ENCODE results near the gene COTL1. TPM values are rescaled to one million over a fixed set of nuclear protein-coding genes. Genes with fewer than 3 reads are reported as not detected.

The COTL1 gene
- total and polyA plus RNA-seq, 3 experiments from 2014 or later: 373 to 653 (median 388) TPM

DNA sequence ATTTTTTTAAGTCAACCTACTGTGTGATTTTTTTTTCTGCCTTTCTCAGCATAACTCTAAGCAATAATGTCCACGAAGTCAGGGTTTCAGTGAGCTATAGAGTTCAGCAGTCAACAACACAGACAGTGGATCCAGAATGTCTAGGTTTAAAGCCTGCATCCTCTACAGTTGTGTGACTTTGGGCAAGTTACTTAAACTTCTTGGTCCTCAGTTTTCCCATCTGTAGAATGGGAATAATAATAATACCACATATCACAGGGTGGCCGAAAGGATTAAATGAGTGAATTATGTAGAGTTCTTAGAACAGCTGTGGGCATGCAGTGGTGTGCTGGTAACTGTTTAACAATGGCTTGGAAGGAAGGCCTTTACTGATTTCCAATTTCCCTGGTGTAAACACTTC, 74.6 kb downstream of the COTL1 start:
- DNase-seq: no peak
- H3K4me1 Mint-ChIP-seq: peaks cover 12 to 40% (median 21%) of the 10 kb centered on the region in 3 donors
- Histone ChIP-seq H3K36me3 (ENCODE audit: insufficient read depth, low read length) (no peaks in the 10 kb centered on the region), H3K9me3 (ENCODE audit: low read length) (no peaks in the 10 kb centered on the region), H3K27me3 (ENCODE audit: insufficient read depth, low read length, poor library complexity, severe bottlenecking) (no peaks in the 10 kb centered on the region), H3K4me3 (ENCODE audit: low read length) (no peak overlapping the region), H3K27ac (ENCODE audit: low read depth, low read length) (no peak overlapping the region), H3K4me1 (ENCODE audit: insufficient read depth, low read length) (peaks cover 19% of the 10 kb centered on the region)
- H3K36me3 Mint-ChIP-seq: peaks cover 0 to 14% (median 0%) of the 10 kb centered on the region in 3 donors
- ChIA-PET POLR2A (no interaction called here), CTCF (interaction anchor here (0.6 to 1.7 kb wide), 4 partner anchors 24 to 79 kb away, joined by 3 read pairs; no protein-coding TSS in a partner anchor)
- H3K27me3 Mint-ChIP-seq: no peaks in the 10 kb centered on the region
- H3K9me3 Mint-ChIP-seq: peaks cover 0 to 2% (median 0%) of the 10 kb centered on the region in 5 donors
- H3K27ac Mint-ChIP-seq: peak overlapping the region in 2 of 8 donors; percentile 22 to 33
- H3K4me3 Mint-ChIP-seq: no peak overlapping the region

DNA sequence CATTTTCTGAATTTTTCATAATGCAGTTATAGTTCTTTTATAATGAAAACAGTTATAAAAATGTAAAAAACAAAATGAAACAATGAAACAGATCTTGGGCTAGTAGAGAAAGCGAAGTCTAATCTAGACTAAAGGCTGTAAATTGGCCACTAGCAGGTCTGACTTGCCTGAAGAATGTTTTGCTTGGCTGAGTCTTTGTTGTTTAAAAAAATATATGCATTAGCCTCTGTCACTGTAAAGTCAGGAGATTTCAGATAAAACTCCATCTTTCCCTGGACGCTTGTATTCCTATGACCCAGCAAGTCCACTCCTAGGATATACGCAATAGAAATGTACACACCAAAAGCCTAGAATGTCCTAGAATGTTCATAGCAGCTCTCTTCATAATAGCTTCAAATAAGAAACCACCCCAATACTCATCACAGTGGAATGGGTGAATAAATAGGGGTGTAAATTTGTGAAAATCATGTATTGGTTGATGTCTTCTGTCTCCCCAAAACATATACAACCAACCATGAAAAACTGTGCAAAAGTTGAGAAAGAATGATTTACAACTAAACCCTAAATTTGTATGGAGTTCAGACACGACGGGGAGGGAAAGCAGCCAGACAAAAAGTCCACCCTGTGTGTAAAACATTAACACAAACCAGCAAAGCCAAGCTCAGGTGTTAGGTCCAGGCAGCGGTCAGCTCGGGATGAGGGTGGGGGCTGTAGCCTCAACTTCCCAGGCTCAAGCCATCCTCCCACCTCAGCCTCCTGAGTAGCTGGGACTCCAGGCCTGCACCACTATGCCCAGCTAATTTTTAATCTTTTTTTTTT, 75.7 kb downstream of the COTL1 start:
- POLR2A ChIA-PET: no interaction called here
- Histone ChIP-seq H3K36me3 (ENCODE audit: insufficient read depth, low read length) (no peaks in the 10 kb centered on the region), H3K4me3 (ENCODE audit: low read length) (no peak overlapping the region), H3K27ac (ENCODE audit: low read depth, low read length) (no peak overlapping the region), H3K4me1 (ENCODE audit: insufficient read depth, low read length) (peaks cover 14% of the 10 kb centered on the region), H3K9me3 (ENCODE audit: low read length) (no peaks in the 10 kb centered on the region), H3K27me3 (ENCODE audit: insufficient read depth, low read length, poor library complexity, severe bottlenecking) (no peaks in the 10 kb centered on the region)
- peak overlapping the region in 2 of 8 donors; percentile 12 to 66 for H3K27ac Mint-ChIP-seq
- CTCF ChIA-PET: interaction anchor here (0.6 to 1.7 kb wide), 3 partner anchors 23 to 44 kb away, joined by 3 read pairs; no protein-coding TSS in a partner anchor
- H3K4me1 Mint-ChIP-seq: peaks cover 10 to 32% (median 17%) of the 10 kb centered on the region in 3 donors
- H3K36me3 Mint-ChIP-seq: peaks cover 0 to 13% (median 0%) of the 10 kb centered on the region in 3 donors
- peaks cover 0 to 2% (median 0%) of the 10 kb centered on the region in 5 donors for H3K9me3 Mint-ChIP-seq
- H3K4me3 Mint-ChIP-seq: no peak overlapping the region
- H3K27me3 Mint-ChIP-seq: no peaks in the 10 kb centered on the region
- no peak for DNase-seq

DNA sequence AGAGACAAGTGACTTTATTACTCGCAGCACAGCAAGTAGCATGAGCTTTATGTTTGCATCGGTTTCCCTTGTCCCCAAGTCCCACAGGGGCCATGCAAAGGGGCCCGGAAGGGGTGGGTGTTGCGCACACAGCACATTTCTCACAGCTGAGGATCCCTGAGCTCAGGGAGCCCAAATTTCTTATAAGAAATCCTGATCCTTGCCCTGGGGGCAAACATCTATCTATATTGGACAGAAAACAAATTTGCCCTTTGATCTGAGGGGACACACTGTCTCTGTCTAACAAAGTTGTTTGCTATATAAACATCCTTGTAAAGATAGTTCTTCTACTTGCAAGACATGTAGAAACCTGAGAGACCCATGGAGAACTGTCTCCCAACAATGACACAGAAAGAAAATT, 77.7 kb downstream of the COTL1 start:
- no peak overlapping the region for H3K27ac Mint-ChIP-seq
- Histone ChIP-seq H3K9me3 (ENCODE audit: low read length) (no peaks in the 10 kb centered on the region), H3K36me3 (ENCODE audit: insufficient read depth, low read length) (no peaks in the 10 kb centered on the region), H3K4me3 (ENCODE audit: low read length) (no peak overlapping the region), H3K27ac (ENCODE audit: low read depth, low read length) (no peak overlapping the region), H3K4me1 (ENCODE audit: insufficient read depth, low read length) (peaks cover 8% of the 10 kb centered on the region), H3K27me3 (ENCODE audit: insufficient read depth, low read length, poor library complexity, severe bottlenecking) (no peaks in the 10 kb centered on the region)
- peaks cover 0 to 3% (median 0%) of the 10 kb centered on the region in 3 donors for H3K36me3 Mint-ChIP-seq
- peaks cover 0 to 2% (median 0%) of the 10 kb centered on the region in 5 donors for H3K9me3 Mint-ChIP-seq
- ChIA-PET POLR2A (interaction anchor here (1.5 kb wide), 1 partner anchor 23 kb away, joined by 3 read pairs; no protein-coding TSS in a partner anchor), CTCF (interaction anchor here (0.9 to 1.5 kb wide), 2 partner anchors 11 to 34 kb away, joined by 3 to 6 read pairs; no protein-coding TSS in a partner anchor)
- no peak for DNase-seq
- peaks cover 4 to 19% (median 5%) of the 10 kb centered on the region in 3 donors for H3K4me1 Mint-ChIP-seq
- H3K4me3 Mint-ChIP-seq: no peak overlapping the region
- H3K27me3 Mint-ChIP-seq: no peaks in the 10 kb centered on the region

DNA sequence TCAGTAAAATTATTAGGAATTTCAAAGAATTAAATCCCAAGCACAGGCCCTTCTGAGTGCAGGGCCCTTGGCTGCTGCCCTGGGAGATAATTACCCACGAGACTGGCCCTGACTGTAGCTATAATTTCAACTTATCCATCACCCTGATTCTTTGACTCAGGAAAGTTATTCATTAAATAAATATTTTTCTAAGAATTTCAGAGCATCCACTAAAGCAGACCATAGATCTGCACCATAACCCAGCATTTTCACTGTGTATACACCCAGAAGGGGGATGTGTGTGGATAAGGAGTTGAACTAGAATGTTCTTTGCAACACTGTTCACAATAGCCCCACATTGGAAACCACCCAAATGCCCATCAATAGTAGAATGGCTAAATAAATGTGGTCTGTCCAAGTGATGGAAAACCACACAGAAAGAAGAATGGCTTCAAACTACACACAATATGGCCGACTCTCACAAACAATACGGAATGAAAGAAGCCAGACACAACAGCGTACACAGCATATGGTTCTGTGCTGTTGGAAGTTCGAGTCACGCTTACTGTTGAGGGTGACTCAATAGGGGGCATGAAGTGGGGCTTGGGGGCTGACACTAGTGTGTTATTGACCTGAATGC, 79.5 kb downstream of the COTL1 start:
- Mint-ChIP-seq H3K4me3 (no peak overlapping the region), H3K4me1 (peaks cover 0 to 7% (median 1%) of the 10 kb centered on the region in 3 donors), H3K27ac (peak overlapping the region in 1 of 8 donors; percentile 54), H3K9me3 (no peaks in the 10 kb centered on the region), H3K27me3 (no peaks in the 10 kb centered on the region), H3K36me3 (peaks cover 0 to 3% (median 0%) of the 10 kb centered on the region in 3 donors)
- H3K36me3 ChIP-seq (ENCODE audit: insufficient read depth, low read length): no peaks in the 10 kb centered on the region
- POLR2A ChIA-PET: no interaction called here
- H3K27ac ChIP-seq (ENCODE audit: low read depth, low read length): peak overlapping the region; percentile 55
- no peak for DNase-seq
- no peaks in the 10 kb centered on the region for H3K27me3 ChIP-seq (ENCODE audit: insufficient read depth, low read length, poor library complexity, severe bottlenecking)
- H3K4me1 ChIP-seq (ENCODE audit: insufficient read depth, low read length): no peaks in the 10 kb centered on the region
- CTCF ChIA-PET: no interaction called here
- no peaks in the 10 kb centered on the region for H3K9me3 ChIP-seq (ENCODE audit: low read length)
- H3K4me3 ChIP-seq (ENCODE audit: low read length): no peak overlapping the region

DNA sequence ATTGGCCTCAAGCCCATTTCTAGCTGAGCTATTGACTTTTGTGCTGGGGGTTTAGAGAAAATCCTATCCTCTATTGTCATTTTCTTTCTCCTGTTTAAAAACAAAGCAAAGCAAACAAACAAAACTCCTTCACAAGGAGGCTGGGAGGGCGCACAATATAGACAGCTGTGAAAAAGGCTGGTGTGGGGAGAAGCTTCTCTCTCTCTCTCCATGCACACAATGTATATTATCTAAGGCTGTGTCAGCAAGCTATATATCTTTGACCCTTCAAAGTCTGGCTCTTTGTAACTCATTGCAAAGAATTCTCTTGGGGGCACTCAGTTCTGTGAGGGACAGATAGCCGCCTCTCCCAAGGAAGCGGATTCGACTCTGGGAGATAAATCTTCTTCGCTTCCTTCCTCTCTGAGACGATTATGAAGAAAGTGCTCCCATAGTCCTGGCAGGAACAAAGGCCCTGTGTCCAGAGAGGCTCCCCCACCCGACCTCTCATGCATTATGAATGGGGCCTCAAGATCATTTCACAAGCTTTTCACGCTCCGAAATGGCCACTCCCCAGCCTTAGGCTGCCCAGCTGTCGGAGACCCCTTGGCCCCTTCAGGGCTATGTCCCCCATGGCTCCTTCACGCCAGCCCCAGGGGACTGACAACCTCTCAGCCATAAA, 80.3 kb downstream of the COTL1 start:
- Mint-ChIP-seq H3K4me1 (peaks cover 0 to 4% (median 1%) of the 10 kb centered on the region in 3 donors), H3K4me3 (no peak overlapping the region), H3K27me3 (no peaks in the 10 kb centered on the region), H3K27ac (no peak overlapping the region), H3K36me3 (peaks cover 0 to 1% (median 0%) of the 10 kb centered on the region in 3 donors), H3K9me3 (no peaks in the 10 kb centered on the region)
- Histone ChIP-seq H3K4me1 (ENCODE audit: insufficient read depth, low read length) (no peaks in the 10 kb centered on the region), H3K27ac (ENCODE audit: low read depth, low read length) (peak overlapping the region; percentile 55), H3K27me3 (ENCODE audit: insufficient read depth, low read length, poor library complexity, severe bottlenecking) (no peaks in the 10 kb centered on the region), H3K4me3 (ENCODE audit: low read length) (no peak overlapping the region), H3K36me3 (ENCODE audit: insufficient read depth, low read length) (no peaks in the 10 kb centered on the region), H3K9me3 (ENCODE audit: low read length) (no peaks in the 10 kb centered on the region)
- no peak for DNase-seq
- ChIA-PET POLR2A (no interaction called here), CTCF (no interaction called here)

DNA sequence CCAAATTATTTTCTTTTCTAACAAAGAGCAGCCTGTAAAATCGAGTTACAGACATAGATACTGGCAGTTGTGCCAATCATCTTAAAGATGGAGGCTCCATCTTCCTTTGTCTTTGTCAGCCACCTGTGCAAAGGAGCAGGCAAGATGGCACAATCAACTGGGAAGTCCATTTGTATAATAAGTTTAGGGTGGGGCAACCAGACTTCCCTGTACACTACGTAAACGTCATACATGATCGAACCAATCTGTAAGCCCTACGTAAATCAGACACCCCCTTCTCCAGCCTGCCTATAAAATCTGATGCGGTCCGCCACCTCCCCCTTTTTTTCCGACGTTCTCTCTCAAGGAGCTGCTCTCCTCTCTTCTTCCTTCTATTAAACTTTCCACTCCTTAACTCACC, 82.0 kb downstream of the COTL1 start:
- H3K27me3 Mint-ChIP-seq: no peaks in the 10 kb centered on the region
- Histone ChIP-seq H3K36me3 (ENCODE audit: insufficient read depth, low read length) (no peaks in the 10 kb centered on the region), H3K27me3 (ENCODE audit: insufficient read depth, low read length, poor library complexity, severe bottlenecking) (no peaks in the 10 kb centered on the region), H3K9me3 (ENCODE audit: low read length) (no peaks in the 10 kb centered on the region), H3K27ac (ENCODE audit: low read depth, low read length) (no peak overlapping the region), H3K4me1 (ENCODE audit: insufficient read depth, low read length) (no peaks in the 10 kb centered on the region), H3K4me3 (ENCODE audit: low read length) (no peak overlapping the region)
- POLR2A ChIA-PET: no interaction called here
- H3K36me3 Mint-ChIP-seq: peaks cover 0 to 9% (median 0%) of the 10 kb centered on the region in 3 donors
- H3K27ac Mint-ChIP-seq: no peak overlapping the region
- H3K4me3 Mint-ChIP-seq: no peak overlapping the region
- CTCF ChIA-PET: no interaction called here
- peaks cover 0 to 4% (median 0%) of the 10 kb centered on the region in 3 donors for H3K4me1 Mint-ChIP-seq
- no peaks in the 10 kb centered on the region for H3K9me3 Mint-ChIP-seq
- DNase-seq: no peak

DNA sequence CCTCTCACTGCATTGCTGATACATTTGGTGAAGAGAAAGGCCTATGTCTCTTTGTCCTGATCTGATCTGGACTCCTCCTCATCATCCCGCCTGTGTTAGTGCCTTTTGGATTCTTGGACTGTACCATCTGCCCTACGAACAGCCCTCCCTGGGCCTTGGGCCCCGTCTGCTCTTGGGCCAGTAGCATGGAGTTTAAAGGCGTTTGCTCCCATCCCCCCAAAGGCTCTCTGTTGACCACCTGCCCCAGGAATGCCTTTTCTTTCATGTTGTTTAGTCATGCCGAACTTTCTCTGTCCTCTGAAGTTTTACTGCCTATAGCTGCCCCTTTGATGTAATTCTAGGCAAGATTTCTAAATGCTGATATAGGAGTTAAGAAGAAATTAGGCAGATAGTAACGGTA, 82.5 kb downstream of the COTL1 start:
- H3K4me1 ChIP-seq (ENCODE audit: insufficient read depth, low read length): no peaks in the 10 kb centered on the region
- no peak overlapping the region for H3K27ac ChIP-seq (ENCODE audit: low read depth, low read length)
- DNase-seq: no peak
- Mint-ChIP-seq H3K4me1 (peaks cover 0 to 4% (median 0%) of the 10 kb centered on the region in 3 donors), H3K4me3 (no peak overlapping the region), H3K36me3 (peaks cover 1 to 12% (median 2%) of the 10 kb centered on the region in 3 donors), H3K27me3 (no peaks in the 10 kb centered on the region), H3K27ac (peak overlapping the region in 1 of 8 donors; percentile 71), H3K9me3 (no peaks in the 10 kb centered on the region)
- POLR2A ChIA-PET: no interaction called here
- no peaks in the 10 kb centered on the region for H3K9me3 ChIP-seq (ENCODE audit: low read length)
- H3K4me3 ChIP-seq (ENCODE audit: low read length): no peak overlapping the region
- no peaks in the 10 kb centered on the region for H3K36me3 ChIP-seq (ENCODE audit: insufficient read depth, low read length)
- H3K27me3 ChIP-seq (ENCODE audit: insufficient read depth, low read length, poor library complexity, severe bottlenecking): no peaks in the 10 kb centered on the region
- CTCF ChIA-PET: no interaction called here

All from CD8-positive, alpha-beta memory T cell (primary cell).